CD14-positive monocyte (primary cell): ENCODE measurements around the gene CD247. TPM values are rescaled to one million over a fixed set of nuclear protein-coding genes. Genes with fewer than 3 reads are reported as not detected.

Experiments
- DNase-seq, 3 donors: peaks; one replicate each; pipeline ENCODE4 v3.0.0-alpha.2; 2011 to 2022
- H2AFZ ChIP-seq: 2 replicates; pipeline ENCODE4 v1.6.0; 2012; ENCODE audit warnings: mild to moderate bottlenecking, low read depth, low read length, inconsistent platforms; ENCODE audit not compliant: insufficient read depth, poor library complexity, severe bottlenecking
- H3K27ac ChIP-seq, 2 donors: 1 replicate in 1 of 2; 2 replicates in 1 of 2; pipeline ENCODE4 v1.5.1; 2012 to 2013; ENCODE audit warnings: low read length in 2 of 2, control low read depth in 1 of 2, inconsistent platforms in 1 of 2, low read depth in 1 of 2, mild to moderate bottlenecking in 1 of 2
- H3K27me3 ChIP-seq, 2 donors: one replicate each; pipeline versions ENCODE4 v1.6.0 to v1.6.1; 2011 to 2013; ENCODE audit warnings: low read length in 2 of 2; ENCODE audit not compliant: control insufficient read depth in 2 of 2, insufficient read depth in 2 of 2
- H3K36me3 ChIP-seq, 2 donors: replicated peaks in 1 of 2; 1 replicate in 1 of 2; 2 replicates in 1 of 2; pipeline versions ENCODE4 v1.5.1 to v1.6.1; 2012 to 2013; ENCODE audit warnings: low read length in 2 of 2, control low read depth in 1 of 2, inconsistent platforms in 1 of 2, mild to moderate bottlenecking in 1 of 2; ENCODE audit not compliant: insufficient read depth in 2 of 2, control insufficient read depth in 1 of 2
- H3K4me1 ChIP-seq, 2 donors: 1 replicate in 1 of 2; 2 replicates in 1 of 2; pipeline versions ENCODE4 v1.5.1 to v1.6.1; 2012 to 2013; ENCODE audit warnings: low read length in 2 of 2, control low read depth in 1 of 2, inconsistent platforms in 1 of 2, mild to moderate bottlenecking in 1 of 2, moderate library complexity in 1 of 2; ENCODE audit not compliant: insufficient read depth in 2 of 2, control insufficient read depth in 1 of 2
- H3K4me2 ChIP-seq: replicated peaks from 2 replicates; pipeline ENCODE3; 2012; ENCODE audit warnings: low read length, moderate library complexity, mild to moderate bottlenecking; ENCODE audit not compliant: poor library complexity, severe bottlenecking; ENCODE audit errors: extremely low read depth
- H3K4me3 ChIP-seq, 3 experiments: fragments of 200-600 bp in 1 of 3; sonication (generic) in 1 of 3; replicated peaks in 1 of 3; 1 replicate in 2 of 3; 2 replicates in 1 of 3; pipeline ENCODE4 v1.5.1; 2011 to 2013; ENCODE audit warnings: low read length in 3 of 3, mild to moderate bottlenecking in 3 of 3, control low read depth in 2 of 3, low read depth in 2 of 3, inconsistent platforms in 1 of 3, moderate library complexity in 1 of 3
- H3K79me2 ChIP-seq: 2 replicates; pipeline ENCODE4 v1.6.0; 2012; ENCODE audit warnings: mild to moderate bottlenecking, control low read depth, inconsistent platforms, low read length, moderate library complexity; ENCODE audit not compliant: insufficient read depth
- H3K9ac ChIP-seq: 2 replicates; pipeline ENCODE4 v1.6.0; 2017; ENCODE audit warnings: low read length, mild to moderate bottlenecking; ENCODE audit not compliant: insufficient read depth, poor library complexity, severe bottlenecking
- H3K9me3 ChIP-seq, 2 donors: replicated peaks in 1 of 2; 1 replicate in 1 of 2; 2 replicates in 1 of 2; pipeline versions ENCODE4 v1.5.1 to v1.6.1; 2012 to 2013; ENCODE audit warnings: low read length in 2 of 2, control low read depth in 1 of 2; ENCODE audit not compliant: control insufficient read depth in 1 of 2, insufficient read depth in 1 of 2
- H4K20me1 ChIP-seq: 2 replicates; pipeline ENCODE4 v1.6.0; 2012; ENCODE audit warnings: mild to moderate bottlenecking, low read length, control low read depth, moderate library complexity; ENCODE audit not compliant: insufficient read depth
- H3K27ac Mint-ChIP-seq, 7 donors: one replicate each; pipeline ENCODE4 v1.8.0; 2020; ENCODE audit warnings: mild to moderate bottlenecking in 7 of 7, mixed read lengths in 7 of 7, moderate library complexity in 6 of 7, inconsistent platforms in 2 of 7
- H3K27me3 Mint-ChIP-seq, 3 donors: one replicate each; pipeline ENCODE4 v1.8.0; 2021 to 2022; ENCODE audit warnings: low read depth in 3 of 3, mild to moderate bottlenecking in 3 of 3, mixed read lengths in 3 of 3, moderate library complexity in 3 of 3, inconsistent platforms in 1 of 3
- H3K36me3 Mint-ChIP-seq, 2 donors: one replicate each; pipeline ENCODE4 v1.8.0; 2020; ENCODE audit warnings: mixed read lengths in 2 of 2, inconsistent platforms in 1 of 2, mild to moderate bottlenecking in 1 of 2
- H3K4me1 Mint-ChIP-seq: one replicate; pipeline ENCODE4 v1.8.0; 2020; ENCODE audit warnings: mild to moderate bottlenecking, mixed read lengths
- H3K4me3 Mint-ChIP-seq, 2 donors: one replicate each; pipeline ENCODE4 v1.8.0; 2020; ENCODE audit warnings: mild to moderate bottlenecking in 2 of 2, mixed read lengths in 2 of 2, moderate library complexity in 1 of 2
- H3K9me3 Mint-ChIP-seq, 7 donors: one replicate each; pipeline ENCODE4 v1.8.0; 2020 to 2022; ENCODE audit warnings: mixed read lengths in 7 of 7, mild to moderate bottlenecking in 6 of 7, moderate library complexity in 6 of 7, inconsistent platforms in 2 of 7
- CTCF ChIP-seq: fragments of 200-600 bp; IDR thresholded peaks from one replicate; pipeline ENCODE4 v1.8.0; 2022; ENCODE audit warnings: antibody characterized with exemption, mild to moderate bottlenecking
- WGBS: methylation state at CpG from one replicate; pipeline ENCODE4 v1.1.5; 2013; ENCODE audit warnings: missing lambda C conversion rate; ENCODE audit not compliant: insufficient coverage; 5-methylcytosine and 5-hydroxymethylcytosine counted together
- intact Hi-C, 2 donors: fragments of 100-400 bp; cut with micrococcal nuclease; formaldehyde crosslinking; loops; one replicate each; pipeline versions ENCODE4 v1.15.0 to v1.15.1; 2023
- polyA plus RNA-seq, 3 donors: library from polyadenylated mRNA; depleted of rRNA in 1 of 3; unstranded in 2 of 3; stranded (reverse) in 1 of 3; fragments of 300-500 nt in 2 of 3; fragments of >200 nt in 1 of 3; fragmentation: Illumina TruSeq in 2 of 3; gene quantifications; 1 replicate in 2 of 3; 2 replicates in 1 of 3; pipeline ENCODE4 v1.2.3, GENCODE V29; 2012 to 2021

The CD247 gene
- polyA plus RNA-seq, 3 donors = 0.29 to 1.8 (median 1.6) TPM

DNA sequence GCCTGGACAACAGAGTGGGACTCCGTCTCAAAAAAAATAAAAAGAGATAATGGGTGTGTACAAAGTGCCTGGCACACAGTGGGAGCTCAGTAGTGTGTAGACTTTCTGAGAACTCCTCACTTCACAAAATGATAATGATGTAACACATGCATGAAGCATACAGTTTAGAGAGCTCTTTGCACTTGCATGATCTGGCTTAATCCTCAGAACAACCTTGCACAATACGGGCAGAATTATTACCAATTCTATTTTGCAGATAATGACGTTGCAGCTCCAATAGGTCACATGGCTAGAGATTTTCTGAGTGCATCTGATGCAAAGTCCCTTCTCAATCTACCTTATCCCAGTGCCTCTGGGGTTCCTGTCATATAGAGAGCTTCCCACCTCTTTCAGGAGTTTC, 71.4 kb downstream of the CD247 start:
- peak; percentile 39 to 63 (median 52) for DNase-seq
- Histone ChIP-seq H3K9ac (peak overlapping the region; percentile 48), H3K36me3 (no peaks in the 10 kb centered on the region), H3K79me2 (no peaks in the 10 kb centered on the region), H3K9me3 (no peaks in the 10 kb centered on the region), H3K4me2 (peak overlapping the region; percentile 77), H3K27me3 (no peaks in the 10 kb centered on the region), H4K20me1 (no peaks in the 10 kb centered on the region), H3K4me1 (peaks cover 17 to 22% of the 10 kb centered on the region in 2 donors), H3K4me3 (peak overlapping the region; percentile 26 to 69 (median 38)), H2AFZ (peak overlapping the region; percentile 87), H3K27ac (peak overlapping the region; percentile 34 to 85)
- peaks cover 24% of the 10 kb centered on the region for H3K4me1 Mint-ChIP-seq
- peak overlapping the region; percentile 86 to 97 (median 94) for H3K27ac Mint-ChIP-seq
- WGBS = 0% methylated on average over 2 of the region's 3 CpGs
- no peaks in the 10 kb centered on the region for H3K36me3 Mint-ChIP-seq
- H3K4me3 Mint-ChIP-seq = peak overlapping the region; percentile 73 to 83
- intact Hi-C loops = loop anchor here (10.0 kb wide), 2 partner anchors 88 to 382 kb away; no protein-coding TSS in a partner anchor
- H3K27me3 Mint-ChIP-seq = peaks cover 0 to 3% (median 0%) of the 10 kb centered on the region in 3 donors
- TF ChIP-seq CTCF = no peak
- peaks cover 0 to 2% (median 0%) of the 10 kb centered on the region in 7 donors for H3K9me3 Mint-ChIP-seq

DNA sequence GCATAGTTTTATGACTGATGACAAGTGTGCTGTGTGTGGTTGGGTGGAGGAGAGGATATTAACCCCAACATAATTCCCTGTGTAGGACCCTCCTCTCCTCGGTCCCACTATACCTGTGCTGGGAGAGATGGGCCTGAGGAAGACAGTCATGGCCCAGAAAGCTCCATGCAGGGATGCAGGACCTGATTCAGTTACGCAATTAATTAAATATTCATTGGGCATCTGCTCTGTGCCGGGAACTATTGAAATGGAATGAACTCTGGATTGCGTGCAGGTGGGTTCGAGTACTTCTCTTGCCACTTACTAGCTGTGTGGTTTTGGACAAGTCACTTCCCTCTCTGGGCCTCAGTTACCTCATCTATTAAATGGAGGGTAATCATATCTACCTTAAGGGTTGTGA, 74.6 kb downstream of the CD247 start:
- WGBS = 100% methylated on average over 2 of the region's 5 CpGs
- Mint-ChIP-seq H3K9me3 (peaks cover 0 to 2% (median 0%) of the 10 kb centered on the region in 7 donors), H3K27me3 (peaks cover 10 to 14% (median 10%) of the 10 kb centered on the region in 3 donors), H3K36me3 (no peaks in the 10 kb centered on the region), H3K27ac (peak overlapping the region in 1 of 7 donors; percentile 67), H3K4me3 (no peak overlapping the region), H3K4me1 (peaks cover 38% of the 10 kb centered on the region)
- no peaks in the 10 kb centered on the region for H3K79me2 ChIP-seq
- DNase-seq = no peak
- peaks cover 0 to 7% of the 10 kb centered on the region in 2 donors for H3K27me3 ChIP-seq
- H3K27ac ChIP-seq = no peak overlapping the region
- no peaks in the 10 kb centered on the region for H3K9me3 ChIP-seq
- no peaks in the 10 kb centered on the region for H3K36me3 ChIP-seq
- no peaks in the 10 kb centered on the region for H4K20me1 ChIP-seq
- intact Hi-C loops = loop anchor here (5.0 to 10.0 kb wide), 4 partner anchors 91 to 379 kb away; no protein-coding TSS in a partner anchor
- peaks cover 27 to 34% of the 10 kb centered on the region in 2 donors for H3K4me1 ChIP-seq
- no peak overlapping the region for H3K4me3 ChIP-seq
- no peak overlapping the region for H3K4me2 ChIP-seq
- no peak overlapping the region for H3K9ac ChIP-seq
- TF ChIP-seq CTCF = no peak
- no peak overlapping the region for H2AFZ ChIP-seq
